DOHH2 (cell line): ENCODE results near the gene SDR42E1.

Experiments used
- CTCF ChIP-seq: fragments of 200-600 bp; sonication (generic); IDR thresholded peaks from one replicate; pipeline ENCODE4 v1.5.1; 2014; ENCODE audit warnings: antibody characterized with exemption, mild to moderate bottlenecking, low read depth, low read length; ENCODE audit not compliant: poor library complexity, severe bottlenecking
- EZH2phosphoT487 ChIP-seq: fragments of 200-600 bp; sonication (generic); IDR thresholded peaks from 2 replicates; pipeline ENCODE4 v1.6.1; 2017; ENCODE audit warnings: borderline replicate concordance, mild to moderate bottlenecking, antibody characterized with exemption, low read length, moderate library complexity, mixed read lengths

- TF ChIP-seq CTCF (no peak), EZH2phosphoT487 (no peak)
Measured at GRCh38 chr16:82013139-82013538, 1.9 kb upstream of the SDR42E1 start.
